Renal cortical epithelial cell (primary cell): ENCODE results near the gene CRYBB3. TPM values are rescaled to one million over a fixed set of nuclear protein-coding genes. Genes with fewer than 3 reads are reported as not detected.

Source experiments
- DNase-seq: peaks from one replicate; pipeline ENCODE4 v3.0.0-alpha.2; 2011; ENCODE audit warnings: low read depth
- total RNA-seq: library from RNA; depleted of rRNA; stranded (reverse); fragments of >200 nt; gene quantifications from 2 replicates; pipeline ENCODE4 v1.2.3, GENCODE V29; 2014

The CRYBB3 gene
- total RNA-seq, result not detected in 2 replicates

- DNase-seq, result peak; percentile 18
These were observed at the start of gene CRYBB3 for GRCh38 chr22:25199731-25200520. CRYBB3 (plus strand) TSS chr22:25199858; CDS start chr22:25201397, 1,539 bp downstream.

- DNase-seq, result peak; percentile 83
These were observed 45.5 kb upstream of the CRYBB3 start for GRCh38 chr22:25153961-25154666.

DNA sequence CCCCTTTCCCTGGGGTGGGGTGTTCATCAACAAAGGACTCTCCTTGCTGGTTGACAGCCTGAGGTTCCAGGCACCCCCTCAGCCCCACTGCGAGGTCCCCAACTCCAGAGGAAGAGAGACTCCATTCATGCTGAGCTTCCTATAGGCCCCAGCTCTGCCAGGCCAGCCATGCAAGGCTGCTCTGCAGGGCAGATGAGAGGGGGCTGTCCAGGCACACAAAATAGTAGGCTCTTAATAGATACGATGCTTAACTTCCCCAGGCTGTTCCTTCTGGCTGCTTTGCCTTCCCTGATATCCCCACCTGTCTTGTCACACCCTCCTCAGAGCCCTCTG lies 45.0 kb upstream of the CRYBB3 start:
- no peak for DNase-seq

GRCh38 chr22:25156736-25157135 lies 42.9 kb upstream of the CRYBB3 start:
- no peak for DNase-seq

GRCh38 chr22:25159028-25159427 lies 40.6 kb upstream of the CRYBB3 start:
- DNase-seq, result no peak

- no peak for DNase-seq
These were observed 39.3 kb upstream of the CRYBB3 start for GRCh38 chr22:25160120-25160996.

DNA sequence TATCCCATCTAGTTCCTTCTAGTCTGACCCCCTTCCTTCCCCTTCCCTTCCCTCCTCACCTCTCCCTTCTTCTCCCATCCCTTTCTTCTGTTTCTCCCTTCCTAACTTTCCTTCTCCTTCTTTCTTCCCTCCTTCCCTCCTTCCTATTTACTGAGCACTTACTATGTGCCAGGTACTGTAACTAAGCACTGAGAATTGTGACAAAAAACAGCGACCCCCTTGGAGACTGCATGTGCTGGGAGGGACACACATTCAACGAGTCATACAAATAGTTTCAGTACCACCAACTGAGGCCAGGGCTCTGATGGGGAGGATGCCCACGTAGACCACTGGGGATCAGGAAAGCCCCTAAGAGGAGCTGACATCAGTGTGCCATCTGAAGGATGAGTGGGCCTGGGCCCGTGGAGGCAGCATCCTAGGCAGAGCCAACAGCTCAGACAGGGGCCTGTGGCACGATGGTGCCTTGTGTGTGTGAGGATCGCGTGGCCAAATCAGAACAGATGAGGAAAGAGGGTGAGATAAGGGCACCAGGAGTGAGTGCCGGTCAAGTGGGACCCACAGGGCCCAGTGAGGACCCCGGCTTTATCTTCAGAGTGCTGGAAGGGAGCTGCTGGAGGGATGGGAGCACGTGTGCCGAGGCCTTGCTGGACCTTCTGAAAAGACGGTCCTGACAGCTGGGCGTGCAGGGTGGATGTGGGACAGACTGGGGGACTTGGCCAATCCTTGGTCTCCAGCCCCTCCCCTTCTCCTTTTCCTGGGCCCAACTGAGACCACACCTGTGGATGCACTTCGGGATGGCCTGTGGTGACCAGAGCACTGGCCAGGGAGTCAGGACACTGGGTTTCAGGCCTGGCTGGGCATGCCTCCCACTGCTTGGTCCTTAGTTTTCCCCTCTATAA lies 38.4 kb upstream of the CRYBB3 start:
- DNase-seq, result no peak

DNA sequence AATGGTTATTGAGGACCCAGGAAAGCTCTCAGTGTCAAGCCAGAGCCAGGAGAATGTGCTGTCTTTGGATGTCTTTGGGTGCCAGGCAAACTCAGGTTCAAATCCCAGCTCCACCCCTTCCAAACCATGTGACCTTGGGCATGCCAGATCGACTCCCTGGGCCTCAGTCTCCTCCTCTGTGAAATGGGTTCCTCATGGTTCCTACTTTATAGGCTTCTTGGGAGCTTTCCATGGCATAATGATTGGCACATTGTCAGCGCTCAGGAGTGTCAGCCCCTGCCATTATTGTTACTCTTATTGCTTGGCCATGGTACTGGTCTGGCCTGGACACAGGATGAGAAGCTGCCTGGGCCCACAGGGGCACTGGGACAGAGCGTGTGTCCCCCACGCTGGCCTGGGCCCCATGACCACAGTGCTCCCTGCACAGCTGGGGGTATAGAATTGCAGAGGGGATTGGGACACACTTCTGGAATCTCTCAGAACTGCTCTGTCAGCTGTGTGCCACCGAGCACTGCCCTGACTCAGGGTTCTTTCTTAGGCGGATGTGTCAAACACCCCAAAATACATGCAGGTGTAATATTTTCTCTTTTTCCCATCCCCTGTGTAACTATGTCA lies 37.6 kb upstream of the CRYBB3 start:
- no peak for DNase-seq

DNA sequence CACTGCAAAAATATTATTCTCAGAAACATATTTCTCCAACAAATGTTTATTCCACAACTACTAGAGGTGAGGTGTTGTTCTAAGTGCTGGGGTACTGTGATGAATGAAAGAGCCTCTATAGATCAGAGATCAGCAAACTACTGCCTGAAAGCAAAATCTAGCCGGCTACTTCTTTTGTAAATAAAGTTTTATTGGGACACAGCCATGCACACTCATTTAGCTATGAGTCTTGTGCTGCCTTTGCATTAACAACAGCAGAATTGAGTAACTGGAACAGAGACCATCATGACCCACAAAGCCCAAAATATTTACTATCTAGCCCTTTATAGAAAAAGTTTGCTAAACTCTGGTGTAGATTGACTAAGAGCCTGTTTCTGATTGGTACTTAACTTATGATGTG lies 37.1 kb upstream of the CRYBB3 start:
- DNase-seq, result no peak

DNA sequence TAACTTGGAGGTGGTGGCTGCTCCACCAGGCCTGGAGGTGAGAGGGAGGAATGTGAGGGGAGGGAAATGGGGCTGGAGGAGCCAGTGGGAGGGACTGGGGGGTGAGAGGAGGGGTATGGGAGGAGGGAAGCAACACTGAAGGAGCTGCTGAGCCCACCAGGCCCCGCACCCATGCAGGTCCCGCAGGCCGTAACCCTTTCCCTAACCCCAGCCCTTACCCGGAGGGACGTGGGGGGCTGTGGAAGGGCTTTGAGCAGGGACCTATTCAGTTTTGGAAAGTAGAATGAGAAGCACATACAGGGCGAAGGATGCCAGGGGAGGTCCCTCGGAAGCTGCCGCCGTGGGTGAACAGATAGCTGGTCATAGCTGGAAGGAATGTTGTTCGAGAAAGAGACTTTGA lies 33.9 kb upstream of the CRYBB3 start:
- no peak for DNase-seq

- DNase-seq, result no peak
These were observed 33.2 kb upstream of the CRYBB3 start for GRCh38 chr22:25166266-25167040.

GRCh38 chr22:25167082-25167481 lies 32.6 kb upstream of the CRYBB3 start:
- DNase-seq, result no peak

DNA sequence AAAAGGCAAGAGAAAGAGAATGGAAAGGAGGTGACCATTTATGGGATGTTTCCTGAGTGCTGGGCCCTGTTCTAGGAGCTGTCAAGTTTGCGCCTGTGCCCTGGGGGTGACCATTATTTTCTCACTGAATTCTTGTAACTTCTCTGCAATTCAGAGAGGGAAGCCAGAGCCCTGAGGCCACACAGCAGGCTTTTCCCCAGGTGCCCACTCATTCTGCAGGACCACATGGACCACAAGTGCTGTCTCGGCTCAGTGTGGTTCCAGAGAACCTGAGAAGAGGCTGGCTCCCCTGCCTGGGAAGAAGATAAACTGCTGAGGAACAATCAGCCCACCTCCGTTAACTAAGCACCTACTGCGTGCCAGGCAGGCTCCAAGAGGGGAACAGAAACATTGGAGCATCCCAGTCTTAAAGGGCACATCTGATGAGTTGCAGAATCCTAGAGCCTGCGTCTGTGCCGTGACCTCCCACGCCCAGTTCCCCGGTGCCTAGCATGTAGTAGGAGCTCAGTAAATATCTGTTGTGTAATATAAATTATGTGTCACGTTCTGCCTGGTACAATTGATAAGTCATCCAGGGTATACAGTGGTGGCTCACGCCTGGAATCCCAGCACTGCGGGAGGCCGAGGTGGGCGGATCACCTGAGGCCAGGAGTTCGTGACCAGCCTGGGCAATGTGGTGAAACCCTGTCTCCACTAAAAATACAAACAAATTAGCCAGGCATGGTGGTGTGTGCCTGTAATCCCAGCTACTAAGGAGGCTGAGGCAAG lies 31.6 kb upstream of the CRYBB3 start:
- peak; percentile 22 for DNase-seq

DNA sequence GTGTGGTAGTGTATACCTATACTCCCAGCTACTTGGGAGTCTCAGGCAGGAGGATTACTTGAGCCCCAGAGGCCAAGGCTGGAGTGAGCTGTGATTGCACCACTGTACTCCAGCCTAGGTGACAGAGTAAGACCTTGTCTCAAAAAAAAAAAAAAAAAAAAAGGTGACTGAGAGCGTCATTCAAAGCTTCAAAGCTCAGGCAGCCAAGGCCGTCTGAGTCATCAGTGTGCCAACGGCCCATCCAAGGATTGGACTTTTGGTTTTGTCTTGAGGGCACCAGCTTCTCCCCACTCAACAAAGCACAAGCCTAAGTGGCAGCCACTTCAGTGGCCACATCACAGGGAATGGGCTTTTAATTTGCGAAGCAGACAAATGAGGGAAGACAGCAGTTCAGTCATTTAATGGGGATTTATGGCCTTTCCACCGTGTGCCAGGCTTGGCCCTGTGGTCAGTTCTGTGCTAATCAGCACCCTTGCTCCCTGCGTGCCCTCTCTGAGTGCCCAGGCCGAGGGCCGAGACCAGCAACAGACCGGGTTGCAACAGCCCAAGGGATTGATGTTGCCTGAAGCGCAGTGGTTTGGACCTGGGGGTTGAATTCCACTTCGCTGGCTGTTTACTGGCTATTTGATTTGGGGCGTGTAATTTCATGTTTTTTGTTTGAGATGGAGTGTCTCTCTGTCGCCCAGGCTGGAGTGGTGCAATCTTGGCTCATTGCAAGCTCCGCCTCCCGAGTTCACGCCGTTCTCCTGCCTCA lies 30.2 kb upstream of the CRYBB3 start:
- peak; percentile 52 for DNase-seq

- no peak for DNase-seq
These were observed 29.2 kb upstream of the CRYBB3 start for GRCh38 chr22:25170426-25170980.

- DNase-seq, result peak; percentile 11
These were observed 27.5 kb upstream of the CRYBB3 start for GRCh38 chr22:25172153-25172552.

GRCh38 chr22:25174156-25174887 lies 25.3 kb upstream of the CRYBB3 start:
- no peak for DNase-seq
